SIG-M5 (cell line): ENCODE data around the gene ASCC3.

Source experiments
- DNase-seq: peaks from one replicate; lab custom pipeline; 2025; lab: John Stamatoyannopoulos, UW

ASCC3 gene

DNA sequence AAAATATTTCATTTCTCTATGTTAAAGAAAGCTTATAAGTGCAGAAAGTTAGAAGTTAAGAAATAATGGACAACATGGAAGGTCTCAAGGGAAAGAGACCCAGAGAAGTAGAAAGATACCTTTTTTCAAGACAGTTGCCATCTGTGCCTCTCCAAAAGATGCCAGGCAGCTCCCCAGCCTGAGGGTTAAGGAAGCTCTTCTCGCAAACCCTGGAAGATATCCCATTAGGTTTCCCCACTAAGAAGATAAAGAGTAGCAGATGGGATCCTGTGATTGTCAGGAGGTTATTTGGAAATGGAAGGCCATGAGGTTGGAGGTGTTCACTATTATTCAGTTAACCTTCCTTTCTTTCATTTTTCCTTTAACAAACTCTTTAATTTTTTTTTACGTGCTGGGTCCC is 306.3 kb downstream of the ASCC3 start:
- DNase-seq = no peak

- no peak for DNase-seq
Measured at GRCh38 chr6:100573166-100573565, 308.0 kb downstream of the ASCC3 start.

GRCh38 chr6:100568255-100568654 is 312.9 kb downstream of the ASCC3 start:
- no peak for DNase-seq

GRCh38 chr6:100566563-100566962 is 314.6 kb downstream of the ASCC3 start:
- DNase-seq = no peak

- DNase-seq = no peak
Measured at GRCh38 chr6:100565439-100566104, 315.6 kb downstream of the ASCC3 start.

DNA sequence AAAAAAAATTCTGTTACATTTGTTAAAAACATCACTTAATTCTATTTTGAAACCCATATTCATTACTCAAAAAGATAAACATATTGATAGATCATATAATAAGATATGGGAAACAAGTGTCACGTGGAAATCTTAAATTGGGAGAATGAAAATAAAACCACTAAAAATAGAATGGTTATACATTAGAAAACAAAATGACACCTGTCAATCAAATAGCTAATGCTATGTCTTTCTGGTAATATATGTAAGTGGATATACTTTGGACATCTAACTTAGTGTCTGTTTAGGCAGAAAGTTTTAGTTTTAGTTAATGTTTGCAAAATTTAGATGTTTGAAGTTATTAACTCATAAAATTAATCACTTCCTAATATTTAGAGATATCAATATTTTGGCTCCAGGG is 321.3 kb downstream of the ASCC3 start:
- DNase-seq = no peak

DNA sequence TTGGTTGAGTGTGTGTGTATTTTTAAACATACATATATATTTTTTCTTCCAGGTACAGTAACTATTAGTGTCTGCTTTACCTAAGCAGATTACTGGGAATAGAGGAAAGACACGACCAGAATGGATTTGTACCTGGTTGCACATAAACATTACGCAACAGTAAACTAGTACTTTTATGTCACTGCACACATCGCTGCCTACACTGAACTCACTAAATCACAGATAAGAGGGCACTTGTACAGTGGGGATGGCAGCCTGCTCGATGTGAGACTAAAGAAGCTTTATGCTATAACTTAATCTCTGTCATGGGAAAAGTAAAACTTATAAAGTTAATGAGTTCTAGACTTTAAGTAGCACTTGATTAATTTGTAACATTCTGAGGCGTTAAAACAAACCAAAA is 326.9 kb downstream of the ASCC3 start:
- no peak for DNase-seq

DNA sequence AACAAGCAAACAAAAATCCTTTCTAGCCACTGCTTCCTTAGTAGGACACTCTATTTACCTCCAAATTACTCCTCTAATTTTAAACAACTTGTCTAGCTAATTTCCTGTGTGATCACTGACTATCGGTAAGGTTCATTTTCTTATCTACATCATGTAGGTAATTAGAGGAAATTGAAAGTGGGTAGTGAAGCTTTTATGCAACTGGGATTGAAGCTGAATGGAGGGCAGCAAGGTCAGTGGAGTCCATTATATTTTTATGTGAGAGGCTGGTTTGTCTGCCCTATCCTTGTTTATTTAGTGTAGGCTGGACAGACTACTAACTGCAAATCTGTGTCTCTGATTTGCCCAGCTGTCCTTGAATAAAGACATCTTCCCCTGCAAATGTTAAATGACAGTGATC is 327.9 kb downstream of the ASCC3 start:
- no peak for DNase-seq

GRCh38 chr6:100549406-100550167 is 331.5 kb downstream of the ASCC3 start:
- DNase-seq = no peak

DNA sequence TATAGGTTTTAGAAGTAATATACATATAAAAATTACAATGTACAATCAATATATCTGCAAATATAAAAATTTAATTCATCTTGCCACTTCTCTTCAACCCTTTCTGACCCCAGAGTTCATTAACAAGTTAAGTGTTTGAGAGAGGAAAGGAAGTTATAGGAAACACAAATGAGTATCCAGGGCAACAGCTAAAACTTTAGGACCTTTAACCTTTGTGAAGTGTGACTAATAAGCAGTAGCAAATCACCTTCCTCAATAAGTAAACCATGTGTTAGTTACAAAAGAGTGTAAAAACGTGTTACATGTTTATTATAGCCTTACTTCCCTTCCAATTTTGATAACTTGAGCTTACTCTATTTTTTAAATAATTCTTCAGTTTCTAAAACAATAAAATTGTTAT is 343.0 kb downstream of the ASCC3 start:
- no peak for DNase-seq

GRCh38 chr6:100518588-100518987 is 362.5 kb downstream of the ASCC3 start:
- DNase-seq = no peak

DNA sequence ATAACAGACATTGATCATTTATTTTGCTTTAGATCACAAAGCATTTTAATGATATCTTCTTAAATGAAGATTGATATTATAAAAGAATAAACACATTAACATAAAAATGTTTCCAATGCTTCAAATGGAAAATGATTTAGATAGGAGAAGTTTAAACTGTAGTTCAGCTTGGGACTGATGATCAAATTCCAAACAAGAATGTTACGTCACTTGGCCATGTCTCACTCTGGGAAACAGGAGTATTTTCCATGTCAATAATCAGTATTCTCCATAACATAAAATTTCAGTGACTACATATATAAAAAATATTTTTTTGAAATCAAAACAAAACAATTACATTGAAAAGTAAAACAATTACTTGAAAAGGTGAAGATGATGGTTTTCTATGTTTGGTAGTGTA is 363.5 kb downstream of the ASCC3 start:
- no peak for DNase-seq

DNA sequence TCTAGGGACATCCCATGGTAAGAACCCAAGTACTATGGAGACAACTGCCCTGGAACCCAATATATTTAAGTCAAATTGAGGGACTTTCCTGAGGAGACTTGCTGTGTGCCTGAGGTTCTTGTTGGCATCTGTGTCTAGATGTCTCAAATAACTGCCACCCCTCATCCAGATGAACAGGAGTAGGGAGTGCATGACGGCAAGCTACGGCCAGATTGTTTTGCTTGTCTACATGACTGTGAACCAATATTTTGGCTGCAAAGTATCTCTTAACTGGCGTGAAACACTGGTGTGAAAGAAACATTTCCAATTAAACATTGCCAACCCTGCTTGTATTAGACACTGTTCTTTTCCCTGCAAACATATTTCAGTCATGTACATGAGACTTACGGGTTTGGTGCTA is 364.0 kb downstream of the ASCC3 start:
- DNase-seq = no peak

DNA sequence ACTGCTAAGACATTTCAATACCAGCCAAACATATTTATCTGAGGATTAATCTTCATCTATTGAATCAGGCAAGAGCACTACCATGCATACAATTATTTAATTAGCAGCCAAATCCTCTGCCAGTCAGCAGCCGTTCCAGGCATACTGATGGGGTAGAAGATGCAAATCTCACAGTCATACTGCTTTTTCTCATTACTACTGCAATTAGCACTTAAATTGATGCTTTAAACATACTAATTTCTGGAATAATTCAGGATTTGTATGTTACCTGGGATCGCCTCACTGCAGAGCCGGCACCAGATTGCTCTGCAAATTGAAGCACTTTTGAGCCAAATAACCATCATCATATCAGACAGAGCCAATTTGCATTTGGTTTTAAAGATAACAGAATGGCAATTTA is 366.5 kb downstream of the ASCC3 start:
- DNase-seq = no peak

GRCh38 chr6:100512203-100512862 is 368.8 kb downstream of the ASCC3 start:
- DNase-seq = no peak

DNA sequence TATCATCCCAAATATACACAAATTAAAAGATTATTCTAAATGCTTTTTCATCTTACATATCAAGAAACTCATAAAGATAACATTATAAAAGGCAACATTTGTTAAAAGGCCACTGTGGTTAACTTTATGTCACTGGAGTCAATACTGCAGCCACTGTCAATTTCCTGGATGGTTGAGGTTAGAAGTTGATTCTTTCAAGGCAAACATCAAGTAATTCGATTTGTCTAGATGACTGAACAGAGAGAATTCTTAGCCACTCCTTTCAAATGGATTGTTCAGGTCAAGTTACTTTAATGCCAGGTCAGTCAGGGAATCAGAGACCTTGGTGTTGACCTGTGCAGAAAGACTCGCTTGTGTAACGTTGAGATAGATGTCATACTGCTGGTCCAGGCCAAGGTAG is 372.0 kb downstream of the ASCC3 start:
- DNase-seq = no peak

- DNase-seq = no peak
Measured at GRCh38 chr6:100506651-100507050, 374.5 kb downstream of the ASCC3 start.

GRCh38 chr6:100504786-100505737 is 376.1 kb downstream of the ASCC3 start:
- no peak for DNase-seq

- DNase-seq = no peak
Measured at GRCh38 chr6:100503043-100503705, 378.0 kb downstream of the ASCC3 start.

DNA sequence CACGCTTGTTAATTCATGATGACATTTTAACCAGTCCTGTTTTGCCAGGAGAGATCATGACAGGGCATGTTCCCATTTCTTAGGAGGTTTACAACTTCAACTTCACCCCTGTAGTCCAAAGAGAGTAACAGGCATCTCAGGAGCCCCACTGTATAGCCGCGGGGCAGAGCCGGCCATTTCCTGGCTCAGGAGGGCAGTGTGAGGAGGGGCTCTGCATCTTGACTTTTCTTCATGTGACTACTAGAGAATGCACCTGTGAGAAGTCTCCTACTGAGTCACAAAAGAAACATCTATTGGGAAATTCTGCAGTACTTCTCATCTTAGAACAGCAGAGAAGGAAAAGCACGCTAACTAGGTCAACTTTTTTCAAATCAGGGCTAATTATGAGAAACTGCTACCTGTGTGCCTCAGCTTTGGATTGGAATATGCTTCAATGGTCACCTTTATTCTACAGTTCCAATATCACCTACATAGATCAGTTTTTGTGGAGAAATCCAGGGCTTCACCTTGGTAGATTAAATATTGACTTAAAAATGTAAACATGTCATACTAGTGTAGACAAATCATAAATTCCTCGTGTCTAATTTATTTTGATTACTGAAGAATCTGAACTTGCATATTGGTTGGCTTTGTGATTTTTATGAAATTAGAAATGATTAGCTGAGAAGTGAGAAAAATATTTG is 387.8 kb downstream of the ASCC3 start:
- DNase-seq = no peak
